ENCODE data around the gene SBF2.

SBF2 gene

DNA sequence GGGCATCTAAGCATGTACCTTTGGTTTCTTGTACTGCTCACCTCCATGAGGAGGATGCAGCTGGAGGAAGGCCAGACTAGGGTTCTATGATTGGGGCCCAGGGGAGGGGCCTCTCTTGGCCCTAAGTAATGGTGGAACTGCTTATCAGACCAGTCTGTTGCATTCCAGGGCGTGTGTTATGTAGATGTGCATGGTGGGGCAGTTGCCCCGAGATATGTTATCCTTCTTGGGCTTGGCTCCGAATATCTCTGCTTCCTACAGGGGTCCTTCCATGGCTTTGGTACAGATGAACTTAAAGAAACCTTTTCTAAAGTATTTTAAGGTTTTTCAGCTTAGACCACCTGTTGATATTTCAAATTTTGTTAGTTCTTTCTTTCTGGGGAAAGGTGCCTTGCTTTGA is 504.1 kb downstream of the SBF2 start:
- H3K27ac ChIP-seq (ENCODE audit: low read length): no peak overlapping the region
- no peaks in the 10 kb centered on the region for H3K27me3 ChIP-seq (ENCODE audit: control insufficient read depth in 1 of 2, insufficient read depth in 2 of 2, low read length in 2 of 2)
- no peak overlapping the region for H3K4me3 ChIP-seq (ENCODE audit: low read length in 2 of 2)
- H3K36me3 ChIP-seq (ENCODE audit: control insufficient read depth in 2 of 2, insufficient read depth in 2 of 2, low read length in 2 of 2): peaks cover 9 to 25% of the 10 kb centered on the region in 2 donors
- no peak overlapping the region for H3K9ac ChIP-seq (ENCODE audit: low read length in 2 of 2)
- no peaks in the 10 kb centered on the region for H3K9me3 ChIP-seq (ENCODE audit: control insufficient read depth in 2 of 2, low read length in 2 of 2)
- peaks cover 9% of the 10 kb centered on the region for H3K4me1 ChIP-seq (ENCODE audit: control insufficient read depth, insufficient read depth, low read length)

DNA sequence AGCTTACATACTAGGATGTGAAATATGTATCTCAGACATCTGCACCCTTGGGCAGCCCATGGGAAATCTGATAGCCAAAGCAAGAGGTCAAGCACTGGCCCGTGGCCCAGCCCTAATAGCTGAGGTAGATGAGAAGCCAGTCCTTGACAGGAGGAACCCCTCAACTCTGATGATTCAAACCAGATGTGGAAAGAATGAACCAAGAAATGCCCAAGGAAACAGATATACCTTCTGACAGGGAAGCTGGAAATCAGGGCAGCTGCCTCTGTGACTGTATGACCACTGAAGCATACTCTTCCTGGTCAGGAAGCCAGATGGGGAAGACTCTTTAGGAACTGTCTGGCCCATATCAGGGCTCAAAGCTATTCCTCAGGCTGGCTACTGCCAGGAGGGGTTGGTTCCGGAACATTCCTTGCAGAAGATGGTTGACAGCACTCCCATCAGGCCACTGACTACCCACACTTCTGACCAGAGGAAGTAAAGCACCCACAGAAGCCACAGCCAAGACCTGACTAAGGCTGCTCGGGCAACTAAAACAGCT is 506.0 kb downstream of the SBF2 start:
- Histone ChIP-seq H3K27ac (ENCODE audit: low read length) (peak overlapping the region; percentile 31), H3K36me3 (ENCODE audit: control insufficient read depth in 2 of 2, insufficient read depth in 2 of 2, low read length in 2 of 2) (peaks cover 13 to 37% of the 10 kb centered on the region in 2 donors), H3K4me1 (ENCODE audit: control insufficient read depth, insufficient read depth, low read length) (peaks cover 9% of the 10 kb centered on the region), H3K4me3 (ENCODE audit: low read length in 2 of 2) (no peak overlapping the region), H3K9me3 (ENCODE audit: control insufficient read depth in 2 of 2, low read length in 2 of 2) (no peaks in the 10 kb centered on the region), H3K9ac (ENCODE audit: low read length in 2 of 2) (no peak overlapping the region), H3K27me3 (ENCODE audit: control insufficient read depth in 1 of 2, insufficient read depth in 2 of 2, low read length in 2 of 2) (no peaks in the 10 kb centered on the region)

DNA sequence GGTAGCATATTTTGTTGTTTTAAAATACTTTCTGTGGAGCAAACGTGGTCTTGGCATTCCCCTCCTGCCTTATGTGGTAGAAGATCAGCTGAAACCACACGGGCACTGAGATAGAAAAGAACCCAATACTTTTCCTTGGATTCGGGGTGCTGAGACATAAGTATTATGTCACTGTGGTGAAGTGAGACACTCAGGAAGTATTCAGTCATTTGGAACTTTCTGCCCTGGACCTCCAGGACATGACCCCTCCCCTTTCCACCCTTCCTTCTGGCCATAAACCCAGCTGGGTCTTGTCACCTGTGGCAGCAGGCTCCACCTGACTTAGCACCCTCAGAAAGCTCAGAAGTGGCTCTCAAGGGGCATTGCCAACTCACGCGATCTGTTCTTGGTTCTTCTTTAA is 506.8 kb downstream of the SBF2 start:
- H3K4me3 ChIP-seq (ENCODE audit: low read length in 2 of 2): no peak overlapping the region
- no peaks in the 10 kb centered on the region for H3K9me3 ChIP-seq (ENCODE audit: control insufficient read depth in 2 of 2, low read length in 2 of 2)
- no peaks in the 10 kb centered on the region for H3K27me3 ChIP-seq (ENCODE audit: control insufficient read depth in 1 of 2, insufficient read depth in 2 of 2, low read length in 2 of 2)
- H3K27ac ChIP-seq (ENCODE audit: low read length): peak overlapping the region; percentile 31
- peaks cover 9% of the 10 kb centered on the region for H3K4me1 ChIP-seq (ENCODE audit: control insufficient read depth, insufficient read depth, low read length)
- H3K9ac ChIP-seq (ENCODE audit: low read length in 2 of 2): no peak overlapping the region
- peaks cover 13 to 35% of the 10 kb centered on the region in 2 donors for H3K36me3 ChIP-seq (ENCODE audit: control insufficient read depth in 2 of 2, insufficient read depth in 2 of 2, low read length in 2 of 2)

DNA sequence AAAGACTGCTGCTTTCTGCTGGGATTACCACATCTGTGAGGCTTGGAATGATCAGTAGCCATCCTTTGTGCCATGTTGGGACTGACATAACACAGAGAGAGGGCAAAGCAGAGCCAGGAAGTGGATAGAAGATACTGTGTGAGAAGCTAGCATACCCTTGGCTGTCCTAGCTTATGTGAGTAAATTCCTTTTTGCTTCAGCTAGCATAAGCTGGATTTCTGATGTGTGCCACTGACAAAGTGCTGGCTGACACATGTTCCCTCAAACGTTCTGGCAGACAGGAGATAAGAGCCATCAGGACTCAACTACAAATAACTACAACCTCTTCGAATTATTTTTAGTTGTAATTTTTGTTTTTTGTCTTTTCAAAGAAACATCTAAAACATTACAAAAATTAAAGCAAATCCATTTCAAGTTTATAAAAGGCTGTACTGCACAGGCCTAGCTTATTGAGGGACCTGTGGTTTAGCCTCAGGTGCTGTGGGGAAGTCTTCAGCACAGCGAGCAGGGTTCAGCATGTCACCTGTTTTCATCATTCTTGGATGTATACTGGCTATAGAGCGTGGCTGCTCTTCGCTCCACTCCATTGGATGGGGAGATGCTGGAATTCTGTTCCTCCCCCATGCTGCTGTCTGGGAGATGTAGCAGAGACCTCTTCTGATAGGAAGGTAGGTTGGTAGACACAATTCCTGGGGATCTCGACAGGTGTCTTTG is 509.3 kb downstream of the SBF2 start:
- H3K27me3 ChIP-seq (ENCODE audit: control insufficient read depth in 1 of 2, insufficient read depth in 2 of 2, low read length in 2 of 2): no peaks in the 10 kb centered on the region
- no peaks in the 10 kb centered on the region for H3K9me3 ChIP-seq (ENCODE audit: control insufficient read depth in 2 of 2, low read length in 2 of 2)
- no peak overlapping the region for H3K4me3 ChIP-seq (ENCODE audit: low read length in 2 of 2)
- H3K9ac ChIP-seq (ENCODE audit: low read length in 2 of 2): no peak overlapping the region
- H3K4me1 ChIP-seq (ENCODE audit: control insufficient read depth, insufficient read depth, low read length): peaks cover 9% of the 10 kb centered on the region
- H3K36me3 ChIP-seq (ENCODE audit: control insufficient read depth in 2 of 2, insufficient read depth in 2 of 2, low read length in 2 of 2): peaks cover 30 to 52% of the 10 kb centered on the region in 2 donors
- H3K27ac ChIP-seq (ENCODE audit: low read length): no peak overlapping the region

DNA sequence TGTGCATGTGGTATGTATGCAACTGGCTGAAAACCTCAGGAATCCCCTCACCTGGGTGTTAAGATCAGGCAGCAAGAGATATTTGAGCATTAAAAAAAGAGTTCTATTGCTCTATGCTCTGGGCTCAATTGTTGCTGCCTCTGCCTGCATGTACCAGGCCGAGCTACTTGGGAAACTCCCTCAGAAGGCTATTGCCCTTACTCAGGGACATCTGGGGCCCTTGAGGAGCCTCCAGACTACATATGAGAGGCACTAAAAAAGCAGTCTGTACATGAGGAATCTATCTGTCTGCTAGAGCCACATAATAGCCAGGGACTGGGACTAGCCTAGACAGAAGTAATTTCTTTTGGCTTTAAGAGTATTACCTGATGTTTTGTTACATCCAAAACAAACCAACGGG is 510.0 kb downstream of the SBF2 start:
- Histone ChIP-seq H3K27ac (ENCODE audit: low read length) (no peak overlapping the region), H3K9me3 (ENCODE audit: control insufficient read depth in 2 of 2, low read length in 2 of 2) (no peaks in the 10 kb centered on the region), H3K4me3 (ENCODE audit: low read length in 2 of 2) (no peak overlapping the region), H3K36me3 (ENCODE audit: control insufficient read depth in 2 of 2, insufficient read depth in 2 of 2, low read length in 2 of 2) (peaks cover 28 to 56% of the 10 kb centered on the region in 2 donors), H3K27me3 (ENCODE audit: control insufficient read depth in 1 of 2, insufficient read depth in 2 of 2, low read length in 2 of 2) (no peaks in the 10 kb centered on the region), H3K9ac (ENCODE audit: low read length in 2 of 2) (no peak overlapping the region), H3K4me1 (ENCODE audit: control insufficient read depth, insufficient read depth, low read length) (peaks cover 9% of the 10 kb centered on the region)

DNA sequence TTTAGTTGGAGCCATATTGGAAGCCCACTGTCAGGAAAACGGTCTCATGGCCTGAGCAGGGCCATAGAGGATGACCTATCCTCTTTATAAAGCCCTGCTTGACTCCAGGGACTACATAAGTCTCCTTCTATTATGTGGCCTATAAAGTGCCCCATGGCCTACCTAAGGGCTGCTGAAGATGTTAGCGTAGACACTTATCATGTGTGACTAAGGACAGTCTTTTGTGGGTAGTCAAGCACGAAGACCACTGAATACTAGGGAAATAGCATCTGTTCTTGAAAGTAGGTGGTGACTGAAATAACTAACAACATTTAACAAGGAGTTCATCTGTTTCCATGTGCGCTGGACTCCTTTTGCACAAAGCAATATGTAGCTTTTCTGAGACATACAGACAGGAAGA is 513.1 kb downstream of the SBF2 start:
- H3K36me3 ChIP-seq (ENCODE audit: control insufficient read depth in 2 of 2, insufficient read depth in 2 of 2, low read length in 2 of 2): peaks cover 20 to 44% of the 10 kb centered on the region in 2 donors
- H3K4me3 ChIP-seq (ENCODE audit: low read length in 2 of 2): no peak overlapping the region
- H3K27me3 ChIP-seq (ENCODE audit: control insufficient read depth in 1 of 2, insufficient read depth in 2 of 2, low read length in 2 of 2): no peaks in the 10 kb centered on the region
- no peaks in the 10 kb centered on the region for H3K9me3 ChIP-seq (ENCODE audit: control insufficient read depth in 2 of 2, low read length in 2 of 2)
- no peak overlapping the region for H3K27ac ChIP-seq (ENCODE audit: low read length)
- no peak overlapping the region for H3K9ac ChIP-seq (ENCODE audit: low read length in 2 of 2)
- H3K4me1 ChIP-seq (ENCODE audit: control insufficient read depth, insufficient read depth, low read length): no peaks in the 10 kb centered on the region

GRCh38 chr11:9777525-9777924 is 516.5 kb downstream of the SBF2 start:
- no peak overlapping the region for H3K9ac ChIP-seq (ENCODE audit: low read length in 2 of 2)
- peaks cover 8% of the 10 kb centered on the region for H3K4me1 ChIP-seq (ENCODE audit: control insufficient read depth, insufficient read depth, low read length)
- no peaks in the 10 kb centered on the region for H3K27me3 ChIP-seq (ENCODE audit: control insufficient read depth in 1 of 2, insufficient read depth in 2 of 2, low read length in 2 of 2)
- peaks cover 16 to 29% of the 10 kb centered on the region in 2 donors for H3K36me3 ChIP-seq (ENCODE audit: control insufficient read depth in 2 of 2, insufficient read depth in 2 of 2, low read length in 2 of 2)
- H3K4me3 ChIP-seq (ENCODE audit: low read length in 2 of 2): no peak overlapping the region
- H3K27ac ChIP-seq (ENCODE audit: low read length): no peak overlapping the region
- no peaks in the 10 kb centered on the region for H3K9me3 ChIP-seq (ENCODE audit: control insufficient read depth in 2 of 2, low read length in 2 of 2)

DNA sequence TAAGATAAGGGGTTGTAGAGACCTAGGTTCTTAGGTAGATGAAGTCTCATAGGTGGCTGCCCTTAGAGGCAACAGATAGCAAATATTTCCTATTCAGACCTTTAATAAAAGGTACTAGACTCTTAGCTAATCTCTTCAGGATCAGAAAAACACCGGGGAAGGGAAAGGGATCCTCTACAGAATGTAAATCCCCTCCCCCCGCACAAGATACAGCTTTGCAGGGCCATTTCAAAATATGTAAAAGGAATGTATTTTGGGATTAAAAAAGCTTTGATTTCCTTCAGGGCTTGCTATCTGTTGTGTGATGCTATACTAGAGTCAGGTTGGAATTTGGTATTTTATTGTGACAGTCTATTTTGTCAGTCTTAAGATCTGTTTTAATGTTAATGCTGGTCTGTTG is 517.0 kb downstream of the SBF2 start:
- Histone ChIP-seq H3K9ac (ENCODE audit: low read length in 2 of 2) (no peak overlapping the region), H3K27ac (ENCODE audit: low read length) (no peak overlapping the region), H3K27me3 (ENCODE audit: control insufficient read depth in 1 of 2, insufficient read depth in 2 of 2, low read length in 2 of 2) (no peaks in the 10 kb centered on the region), H3K36me3 (ENCODE audit: control insufficient read depth in 2 of 2, insufficient read depth in 2 of 2, low read length in 2 of 2) (peaks cover 16 to 29% of the 10 kb centered on the region in 2 donors), H3K4me3 (ENCODE audit: low read length in 2 of 2) (no peak overlapping the region), H3K4me1 (ENCODE audit: control insufficient read depth, insufficient read depth, low read length) (peaks cover 8% of the 10 kb centered on the region), H3K9me3 (ENCODE audit: control insufficient read depth in 2 of 2, low read length in 2 of 2) (no peaks in the 10 kb centered on the region)

DNA sequence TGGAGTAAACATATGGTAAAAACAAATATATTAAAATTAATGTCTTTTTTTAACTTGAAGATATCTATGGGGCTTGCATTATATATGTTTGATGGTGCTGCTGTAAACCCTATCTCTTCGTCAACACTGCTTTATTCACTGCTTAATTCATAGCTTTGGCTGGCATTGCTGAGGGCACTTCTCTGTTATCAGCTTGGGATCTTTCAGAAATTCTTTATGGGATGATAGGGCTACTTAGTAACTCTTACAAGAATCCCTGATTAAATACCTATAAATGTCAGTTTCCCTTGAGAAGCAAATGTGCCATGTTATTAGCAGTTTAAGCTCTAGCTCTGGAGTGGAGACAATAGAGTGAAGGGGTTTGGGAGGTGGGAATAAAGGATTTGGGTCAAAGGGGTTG is 517.8 kb downstream of the SBF2 start:
- no peaks in the 10 kb centered on the region for H3K27me3 ChIP-seq (ENCODE audit: control insufficient read depth in 1 of 2, insufficient read depth in 2 of 2, low read length in 2 of 2)
- H3K9me3 ChIP-seq (ENCODE audit: control insufficient read depth in 2 of 2, low read length in 2 of 2): no peaks in the 10 kb centered on the region
- H3K4me3 ChIP-seq (ENCODE audit: low read length in 2 of 2): no peak overlapping the region
- no peak overlapping the region for H3K9ac ChIP-seq (ENCODE audit: low read length in 2 of 2)
- H3K27ac ChIP-seq (ENCODE audit: low read length): no peak overlapping the region
- peaks cover 8% of the 10 kb centered on the region for H3K4me1 ChIP-seq (ENCODE audit: control insufficient read depth, insufficient read depth, low read length)
- peaks cover 11 to 23% of the 10 kb centered on the region in 2 donors for H3K36me3 ChIP-seq (ENCODE audit: control insufficient read depth in 2 of 2, insufficient read depth in 2 of 2, low read length in 2 of 2)

GRCh38 chr11:9775398-9775779 is 518.6 kb downstream of the SBF2 start:
- Histone ChIP-seq H3K9ac (ENCODE audit: low read length in 2 of 2) (no peak overlapping the region), H3K36me3 (ENCODE audit: control insufficient read depth in 2 of 2, insufficient read depth in 2 of 2, low read length in 2 of 2) (peaks cover 3 to 15% of the 10 kb centered on the region in 2 donors), H3K4me3 (ENCODE audit: low read length in 2 of 2) (no peak overlapping the region), H3K9me3 (ENCODE audit: control insufficient read depth in 2 of 2, low read length in 2 of 2) (no peaks in the 10 kb centered on the region), H3K4me1 (ENCODE audit: control insufficient read depth, insufficient read depth, low read length) (peaks cover 8% of the 10 kb centered on the region), H3K27ac (ENCODE audit: low read length) (no peak overlapping the region), H3K27me3 (ENCODE audit: control insufficient read depth in 1 of 2, insufficient read depth in 2 of 2, low read length in 2 of 2) (no peaks in the 10 kb centered on the region)

Measured in stomach smooth muscle (tissue), 2 donors.